ENCODE measurements around the gene NFYB. TPM values are rescaled to one million over a fixed set of nuclear protein-coding genes. Genes with fewer than 3 reads are reported as not detected.
A peak's percentile ranks its signal among the peaks of the same experiment; 100 is the strongest.

Gene NFYB
- total RNA-seq, 2 experiments from 2014 or later: 22.3 to 22.7 TPM

DNA sequence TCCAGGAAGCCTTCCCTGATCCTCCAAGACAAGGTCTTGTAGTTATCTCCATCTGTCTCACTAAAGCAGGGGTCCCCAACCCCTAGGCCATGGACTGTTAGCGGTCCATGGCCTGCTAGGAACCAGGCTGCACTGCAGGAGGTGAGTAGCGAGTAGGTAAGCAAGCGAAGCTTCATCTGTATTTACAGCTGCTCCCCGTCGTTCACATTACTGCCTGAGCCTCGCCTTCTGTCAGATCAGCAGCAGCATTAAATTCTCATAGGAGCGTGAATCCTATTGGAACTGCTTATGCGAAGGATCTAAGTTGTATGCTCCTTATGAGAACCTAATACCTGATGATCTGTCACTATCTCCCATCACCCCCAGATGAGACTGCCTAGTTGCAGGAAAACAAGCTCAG, 12.4 kb upstream of the NFYB start:
- Mint-ChIP-seq H3K36me3 (ENCODE audit: low read depth) (no peaks in the 10 kb centered on the region), H3K27me3 (peaks cover 36% of the 10 kb centered on the region), H3K9me3 (peaks cover 3% of the 10 kb centered on the region), H3K4me1 (peaks cover 16% of the 10 kb centered on the region), H3K27ac (no peak overlapping the region), H3K4me3 (no peak overlapping the region)
- ChIA-PET POLR2A (no interaction called here), CTCF (no interaction called here)
- DNase-seq: no peak

DNA sequence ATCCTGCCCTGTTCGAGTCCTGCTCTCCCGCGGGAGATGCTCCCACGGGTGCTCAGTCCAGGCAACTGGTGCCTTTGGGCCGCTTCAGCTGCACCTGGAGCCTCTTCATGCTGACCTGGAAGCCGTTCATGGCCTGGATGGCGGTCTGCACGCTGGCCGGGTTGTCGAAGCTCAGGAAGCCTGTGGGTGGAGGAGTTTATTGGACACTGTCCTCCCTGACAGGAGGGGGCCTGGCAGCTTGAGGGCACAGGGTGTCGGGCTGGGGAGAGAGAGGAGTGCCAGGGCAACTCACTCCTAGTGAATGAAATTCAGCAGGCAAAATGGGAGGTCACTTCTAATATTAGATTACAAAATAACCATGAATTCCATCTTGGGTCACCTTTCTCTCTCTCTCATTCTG, 9.3 kb upstream of the NFYB start:
- Mint-ChIP-seq H3K27me3 (peaks cover 56% of the 10 kb centered on the region), H3K36me3 (ENCODE audit: low read depth) (peaks cover 2% of the 10 kb centered on the region), H3K9me3 (peaks cover 7% of the 10 kb centered on the region), H3K4me3 (no peak overlapping the region), H3K4me1 (no peaks in the 10 kb centered on the region), H3K27ac (no peak overlapping the region)
- no peak for DNase-seq
- ChIA-PET POLR2A (interaction anchor here (1.4 kb wide), 1 partner anchor 9 kb away, joined by 8 read pairs; the partner anchor contains the start of gene NFYB), CTCF (no interaction called here)

- no peak overlapping the region for H3K27ac Mint-ChIP-seq
- peaks cover 2% of the 10 kb centered on the region for H3K36me3 Mint-ChIP-seq (ENCODE audit: low read depth)
- POLR2A ChIA-PET: no interaction called here
- DNase-seq: no peak
- CTCF ChIA-PET: interaction anchor here (0.8 kb wide), 1 partner anchor 9 kb away, joined by 3 read pairs; no protein-coding TSS in a partner anchor
- peaks cover 7% of the 10 kb centered on the region for H3K9me3 Mint-ChIP-seq
- H3K4me3 Mint-ChIP-seq: no peak overlapping the region
- peaks cover 49% of the 10 kb centered on the region for H3K27me3 Mint-ChIP-seq
- peaks cover 2% of the 10 kb centered on the region for H3K4me1 Mint-ChIP-seq
Measured at GRCh38 chr12:104143918-104144317, 5.9 kb upstream of the NFYB start.

DNA sequence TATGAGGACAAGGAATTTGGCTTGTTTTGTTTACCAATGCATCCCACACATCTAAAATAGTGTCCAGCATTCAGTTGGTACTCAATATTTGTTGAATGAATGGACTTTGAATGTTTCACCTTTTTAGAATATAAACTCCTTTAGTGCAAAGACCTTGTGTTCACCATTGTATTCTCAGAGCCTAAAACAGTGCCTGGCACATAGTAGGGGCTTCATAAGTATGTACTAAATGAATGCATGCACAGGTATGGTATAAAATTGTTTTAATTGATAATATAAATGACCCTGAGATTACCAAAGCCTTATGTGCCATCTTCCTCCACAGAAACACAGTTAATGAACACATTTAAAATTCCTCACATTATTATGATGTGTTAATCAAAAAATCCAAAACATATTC, 5.0 kb upstream of the NFYB start:
- peaks cover 7% of the 10 kb centered on the region for H3K9me3 Mint-ChIP-seq
- CTCF ChIA-PET: no interaction called here
- DNase-seq: no peak

DNA sequence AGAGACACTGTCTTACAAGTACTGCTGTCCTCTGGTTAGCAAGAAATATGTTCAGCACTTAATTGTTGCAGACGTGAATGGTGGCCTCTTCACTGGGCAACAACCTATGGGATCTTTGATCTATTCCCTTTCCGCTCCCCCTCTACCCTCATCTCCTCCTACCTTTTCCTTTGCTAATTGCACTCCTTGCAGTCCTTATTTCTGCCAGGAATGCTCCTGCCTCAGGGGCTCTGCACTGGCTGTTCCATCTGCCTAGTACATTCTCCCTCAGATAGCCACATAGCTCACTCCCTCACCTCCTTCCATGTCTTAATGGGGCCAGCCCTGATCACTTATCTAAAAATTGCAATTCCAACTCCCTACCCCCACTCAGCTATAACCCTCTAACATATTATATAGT, 4.5 kb upstream of the NFYB start:
- H3K27ac Mint-ChIP-seq: no peak overlapping the region
- peaks cover 7% of the 10 kb centered on the region for H3K9me3 Mint-ChIP-seq
- ChIA-PET POLR2A (no interaction called here), CTCF (no interaction called here)
- peaks cover 41% of the 10 kb centered on the region for H3K27me3 Mint-ChIP-seq
- H3K4me1 Mint-ChIP-seq: peaks cover 7% of the 10 kb centered on the region
- H3K4me3 Mint-ChIP-seq: no peak overlapping the region
- DNase-seq: no peak
- peaks cover 2% of the 10 kb centered on the region for H3K36me3 Mint-ChIP-seq (ENCODE audit: low read depth)

More for the DNA sequence above, 5.0 kb upstream of the NFYB start:
- Mint-ChIP-seq H3K36me3 (ENCODE audit: low read depth) (peaks cover 2% of the 10 kb centered on the region), H3K4me1 (peaks cover 7% of the 10 kb centered on the region), H3K27ac (no peak overlapping the region), H3K4me3 (no peak overlapping the region), H3K27me3 (peaks cover 41% of the 10 kb centered on the region)
- POLR2A ChIA-PET: no interaction called here

- peaks cover 23% of the 10 kb centered on the region for H3K4me1 Mint-ChIP-seq
- peak overlapping the region; percentile 19 for H3K27ac Mint-ChIP-seq
- POLR2A ChIA-PET: interaction anchor here (0.6 to 3.6 kb wide), 11 partner anchors 8 to 984 kb away, joined by 3 to 52 read pairs (median 8); partner anchors contain the start of genes EID3, HCFC2 and TDG
- H3K36me3 Mint-ChIP-seq (ENCODE audit: low read depth): peaks cover under 1% of the 10 kb centered on the region
- peak overlapping the region; percentile 31 for H3K4me3 Mint-ChIP-seq
- peaks cover 2% of the 10 kb centered on the region for H3K9me3 Mint-ChIP-seq
- CTCF ChIA-PET: interaction anchor here (0.9 to 1.8 kb wide), 5 partner anchors 13 to 173 kb away, joined by 3 to 6 read pairs (median 5); partner anchors contain the start of gene TDG
- peaks cover 23% of the 10 kb centered on the region for H3K27me3 Mint-ChIP-seq
- no peak for DNase-seq
Measured at GRCh38 chr12:104138797-104139152, 765 bp upstream of the NFYB start.

- CTCF ChIA-PET: interaction anchor here (0.8 to 1.8 kb wide), 3 partner anchors 9 to 151 kb away, joined by 3 to 6 read pairs (median 3); no protein-coding TSS in a partner anchor
- H3K9me3 Mint-ChIP-seq: no peaks in the 10 kb centered on the region
- DNase-seq: peak; percentile 63
- H3K4me3 Mint-ChIP-seq: peak overlapping the region; percentile 88
- peaks cover 10% of the 10 kb centered on the region for H3K27me3 Mint-ChIP-seq
- peaks cover 5% of the 10 kb centered on the region for H3K36me3 Mint-ChIP-seq (ENCODE audit: low read depth)
- peaks cover 23% of the 10 kb centered on the region for H3K4me1 Mint-ChIP-seq
- POLR2A ChIA-PET: interaction anchor here (0.6 to 3.6 kb wide), 25 partner anchors 9 to 322 kb away, joined by 3 to 52 read pairs (median 6); partner anchors contain the start of genes CHST11, EID3, HCFC2 and HSP90B1
- peak overlapping the region; percentile 86 for H3K27ac Mint-ChIP-seq
Measured at GRCh38 chr12:104137001-104137901, 759 bp downstream of the NFYB start.

- no peaks in the 10 kb centered on the region for H3K9me3 Mint-ChIP-seq
- CTCF ChIA-PET: interaction anchor here (0.8 kb wide), 2 partner anchors 24 to 27 kb away, joined by 3 to 4 read pairs; no protein-coding TSS in a partner anchor
- POLR2A ChIA-PET: interaction anchor here (1.0 to 3.6 kb wide), 10 partner anchors 8 to 208 kb away, joined by 3 to 52 read pairs (median 10); partner anchors contain the start of genes HCFC2 and TDG
- H3K4me3 Mint-ChIP-seq: peak overlapping the region; percentile 88
- no peak for DNase-seq
- peaks cover 8% of the 10 kb centered on the region for H3K36me3 Mint-ChIP-seq (ENCODE audit: low read depth)
- peaks cover 26% of the 10 kb centered on the region for H3K4me1 Mint-ChIP-seq
- peaks cover 3% of the 10 kb centered on the region for H3K27me3 Mint-ChIP-seq
- H3K27ac Mint-ChIP-seq: peak overlapping the region; percentile 86
Measured at GRCh38 chr12:104136577-104136976, 1.4 kb downstream of the NFYB start.

DNA sequence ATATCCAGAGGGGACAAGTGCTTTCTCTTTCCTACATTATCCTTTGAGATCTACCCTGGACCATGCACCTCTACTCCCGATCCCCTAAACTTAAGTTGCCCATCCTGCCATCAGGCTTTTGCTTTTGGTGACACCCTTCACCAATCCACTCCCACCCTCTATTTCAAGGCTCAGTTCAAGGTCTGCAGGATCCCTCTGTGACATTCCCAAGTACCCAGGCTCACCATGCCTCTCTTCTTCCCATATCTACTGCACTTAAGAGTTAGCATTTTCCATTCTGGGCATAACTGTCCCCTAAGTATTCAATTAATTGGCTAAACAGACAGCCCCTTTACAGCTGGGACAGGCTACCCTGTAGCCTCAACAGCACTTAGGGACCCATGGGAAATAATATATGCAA, 3.1 kb downstream of the NFYB start:
- Mint-ChIP-seq H3K27ac (no peak overlapping the region), H3K4me1 (peaks cover 28% of the 10 kb centered on the region), H3K27me3 (no peaks in the 10 kb centered on the region), H3K4me3 (no peak overlapping the region), H3K36me3 (ENCODE audit: low read depth) (peaks cover 14% of the 10 kb centered on the region), H3K9me3 (no peaks in the 10 kb centered on the region)
- no peak for DNase-seq
- ChIA-PET POLR2A (no interaction called here), CTCF (no interaction called here)

DNA sequence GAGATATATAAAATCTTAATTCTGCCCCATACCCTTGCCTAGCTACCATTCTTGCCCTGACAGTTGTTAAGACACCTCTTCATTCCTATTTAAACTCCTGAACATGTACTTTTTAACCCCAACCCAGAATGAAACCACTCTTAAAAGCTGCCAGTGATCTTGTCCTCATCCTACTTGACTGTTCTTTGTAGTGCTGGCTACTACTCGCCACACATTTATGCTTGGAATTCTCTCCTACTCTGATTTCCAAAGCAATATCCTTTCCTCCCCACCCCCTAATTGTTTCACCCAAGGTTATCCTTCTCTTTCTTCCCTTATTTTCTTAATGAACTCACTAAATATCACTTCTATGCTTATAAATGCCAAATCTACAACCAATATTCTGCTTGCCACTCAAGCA, 4.1 kb downstream of the NFYB start:
- CTCF ChIA-PET: interaction anchor here (0.8 kb wide), 1 partner anchor 25 kb away, joined by 3 read pairs; no protein-coding TSS in a partner anchor
- no peak overlapping the region for H3K27ac Mint-ChIP-seq

GRCh38 chr12:104133321-104133720, 4.7 kb downstream of the NFYB start:
- POLR2A ChIA-PET: no interaction called here
- Mint-ChIP-seq H3K4me3 (no peak overlapping the region), H3K27ac (no peak overlapping the region), H3K9me3 (no peaks in the 10 kb centered on the region), H3K4me1 (peaks cover 21% of the 10 kb centered on the region), H3K27me3 (no peaks in the 10 kb centered on the region), H3K36me3 (ENCODE audit: low read depth) (peaks cover 23% of the 10 kb centered on the region)
- no peak for DNase-seq
- CTCF ChIA-PET: interaction anchor here (0.8 kb wide), 1 partner anchor 24 kb away, joined by 3 read pairs; no protein-coding TSS in a partner anchor

More for the DNA sequence above, 4.1 kb downstream of the NFYB start:
- Mint-ChIP-seq H3K4me3 (no peak overlapping the region), H3K27me3 (no peaks in the 10 kb centered on the region), H3K9me3 (no peaks in the 10 kb centered on the region), H3K4me1 (peaks cover 25% of the 10 kb centered on the region), H3K36me3 (ENCODE audit: low read depth) (peaks cover 21% of the 10 kb centered on the region)
- no peak for DNase-seq
- POLR2A ChIA-PET: no interaction called here

- ChIA-PET POLR2A (interaction anchor here (1.1 kb wide), 1 partner anchor 156 kb away, joined by 3 read pairs; no protein-coding TSS in a partner anchor), CTCF (interaction anchor here (2.4 kb wide), 1 partner anchor 23 kb away, joined by 8 read pairs; no protein-coding TSS in a partner anchor)
- H3K4me1 Mint-ChIP-seq: peaks cover 21% of the 10 kb centered on the region
- H3K4me3 Mint-ChIP-seq: no peak overlapping the region
- H3K9me3 Mint-ChIP-seq: no peaks in the 10 kb centered on the region
- H3K36me3 Mint-ChIP-seq (ENCODE audit: low read depth): peaks cover 31% of the 10 kb centered on the region
- no peaks in the 10 kb centered on the region for H3K27me3 Mint-ChIP-seq
- no peak for DNase-seq
- no peak overlapping the region for H3K27ac Mint-ChIP-seq
Measured at GRCh38 chr12:104132351-104132956, 5.6 kb downstream of the NFYB start.

DNA sequence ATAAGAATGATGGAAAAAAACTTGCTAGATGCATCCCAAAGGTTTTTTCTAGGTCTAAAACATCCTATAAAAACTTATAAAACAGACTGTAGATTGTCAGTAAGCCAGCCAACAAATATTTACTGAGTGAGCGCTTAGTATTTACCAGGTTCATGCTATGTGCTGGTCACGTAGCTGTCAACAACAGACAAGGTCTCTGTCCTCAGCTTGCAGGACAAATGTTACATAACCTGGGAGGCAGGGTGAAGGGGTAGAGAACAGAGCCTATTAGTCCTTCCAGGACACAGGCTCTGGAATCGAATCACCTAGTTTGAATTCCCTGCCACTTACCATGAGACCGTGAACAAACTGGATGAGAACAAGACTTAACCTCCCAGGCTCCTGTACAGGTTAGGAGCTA, 6.4 kb downstream of the NFYB start:
- H3K4me3 Mint-ChIP-seq: no peak overlapping the region
- no peaks in the 10 kb centered on the region for H3K9me3 Mint-ChIP-seq
- no peak overlapping the region for H3K27ac Mint-ChIP-seq
- peaks cover 31% of the 10 kb centered on the region for H3K36me3 Mint-ChIP-seq (ENCODE audit: low read depth)
- peaks cover 15% of the 10 kb centered on the region for H3K4me1 Mint-ChIP-seq
- CTCF ChIA-PET: interaction anchor here (2.4 kb wide), 1 partner anchor 23 kb away, joined by 8 read pairs; no protein-coding TSS in a partner anchor
- no peak for DNase-seq
- POLR2A ChIA-PET: no interaction called here
- no peaks in the 10 kb centered on the region for H3K27me3 Mint-ChIP-seq
